Nephron (organoid): Measurements from ENCODE around the gene MROH7.

Source experiments
- H3K27ac Mint-ChIP-seq, 3 experiments: 2 replicates each; pipeline ENCODE4 v1.8.0; 2020; ENCODE audit warnings: mixed read lengths in 3 of 3, mild to moderate bottlenecking in 2 of 3, moderate library complexity in 1 of 3
- H3K27me3 Mint-ChIP-seq: 2 replicates; pipeline ENCODE4 v1.8.0; 2021; ENCODE audit warnings: low read depth, mild to moderate bottlenecking, moderate library complexity, mixed read lengths
- H3K36me3 Mint-ChIP-seq: 2 replicates; pipeline ENCODE4 v1.8.0; 2020; ENCODE audit warnings: low read depth, mixed read lengths
- H3K4me1 Mint-ChIP-seq: 2 replicates; pipeline ENCODE4 v1.8.0; 2020; ENCODE audit warnings: mixed read lengths
- H3K4me3 Mint-ChIP-seq, 3 experiments: 2 replicates each; pipeline ENCODE4 v1.8.0; 2020; ENCODE audit warnings: mild to moderate bottlenecking in 3 of 3, mixed read lengths in 3 of 3, moderate library complexity in 2 of 3
- H3K9me3 Mint-ChIP-seq: 2 replicates; pipeline ENCODE4 v1.8.0; 2020; ENCODE audit warnings: mixed read lengths
- CTCF ChIP-seq, 3 experiments: fragments of 200-600 bp; sonication (generic); IDR thresholded peaks; one replicate each; pipeline ENCODE4 v1.5.0; 2021; ENCODE audit warnings: antibody characterized with exemption in 3 of 3; ENCODE audit not compliant: unreplicated experiment in 3 of 3

The MROH7 gene

GRCh38 chr1:54748094-54748835 is 106.7 kb downstream of the MROH7 start:
- TF ChIP-seq CTCF (IDR thresholded peaks at IDR 0.05; ENCODE audit: unreplicated experiment in 3 of 3), result no peak
- no peak overlapping the region for H3K27ac Mint-ChIP-seq
- H3K4me1 Mint-ChIP-seq, result no peaks in the 10 kb centered on the region
- H3K9me3 Mint-ChIP-seq, result no peaks in the 10 kb centered on the region
- H3K27me3 Mint-ChIP-seq, result peaks cover 3% of the 10 kb centered on the region
- H3K4me3 Mint-ChIP-seq, result no peak overlapping the region
- peaks cover 5% of the 10 kb centered on the region for H3K36me3 Mint-ChIP-seq

- no peak for TF ChIP-seq CTCF (IDR thresholded peaks at IDR 0.05; ENCODE audit: unreplicated experiment in 3 of 3)
- Mint-ChIP-seq H3K27ac (no peak overlapping the region), H3K9me3 (no peaks in the 10 kb centered on the region)
Observed at GRCh38 chr1:54750596-54750995, 109.0 kb downstream of the MROH7 start.

GRCh38 chr1:54751426-54751825 is 109.8 kb downstream of the MROH7 start:
- peaks cover 3% of the 10 kb centered on the region for H3K27me3 Mint-ChIP-seq
- H3K4me3 Mint-ChIP-seq, result no peak overlapping the region
- no peak overlapping the region for H3K27ac Mint-ChIP-seq
- TF ChIP-seq CTCF (IDR thresholded peaks at IDR 0.05; ENCODE audit: unreplicated experiment in 3 of 3), result no peak
- peaks cover 4% of the 10 kb centered on the region for H3K36me3 Mint-ChIP-seq
- H3K4me1 Mint-ChIP-seq, result no peaks in the 10 kb centered on the region
- H3K9me3 Mint-ChIP-seq, result no peaks in the 10 kb centered on the region

More at GRCh38 chr1:54750596-54750995, 109.0 kb downstream of the MROH7 start:
- Mint-ChIP-seq H3K4me1 (no peaks in the 10 kb centered on the region), H3K4me3 (no peak overlapping the region), H3K36me3 (no peaks in the 10 kb centered on the region), H3K27me3 (peaks cover 3% of the 10 kb centered on the region)

DNA sequence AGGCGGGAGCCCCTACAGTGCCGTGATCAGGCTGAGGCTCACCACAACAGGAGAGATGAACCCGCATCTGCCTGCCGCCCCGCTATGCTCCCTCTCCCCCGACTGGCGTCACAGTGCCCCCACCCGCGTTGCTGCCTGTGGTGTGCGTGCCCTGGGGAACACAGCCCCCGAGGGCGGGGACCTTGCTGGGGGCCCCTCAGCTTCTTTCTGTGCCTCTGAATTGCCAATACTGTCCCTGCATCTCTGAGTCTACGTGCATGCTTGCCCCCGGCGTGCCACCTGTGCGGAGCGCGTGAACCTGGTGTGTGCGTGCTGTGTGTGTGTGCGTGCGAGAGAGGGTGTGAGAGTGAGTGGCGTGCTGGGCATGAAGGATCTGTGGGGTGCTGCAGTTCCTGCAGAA is 112.5 kb downstream of the MROH7 start:
- Mint-ChIP-seq H3K36me3 (peaks cover 10% of the 10 kb centered on the region), H3K4me3 (no peak overlapping the region), H3K27ac (no peak overlapping the region), H3K4me1 (peaks cover under 1% of the 10 kb centered on the region), H3K9me3 (no peaks in the 10 kb centered on the region), H3K27me3 (peaks cover 3% of the 10 kb centered on the region)
- TF ChIP-seq CTCF (IDR thresholded peaks at IDR 0.05; ENCODE audit: unreplicated experiment in 3 of 3), result no peak

GRCh38 chr1:54754486-54755285 is 113.1 kb downstream of the MROH7 start:
- Mint-ChIP-seq H3K36me3 (peaks cover 10% of the 10 kb centered on the region), H3K4me1 (peaks cover 5% of the 10 kb centered on the region), H3K27me3 (peaks cover 2% of the 10 kb centered on the region), H3K27ac (no peak overlapping the region), H3K9me3 (no peaks in the 10 kb centered on the region), H3K4me3 (no peak overlapping the region)
- TF ChIP-seq CTCF (IDR thresholded peaks at IDR 0.05; ENCODE audit: unreplicated experiment in 3 of 3), result no peak
